Dedifferentiated amniotic fluid mesenchymal stem cell (primary cell): ENCODE measurements around the gene SALL2.
"Not testable (repeated sequence)": the region's sequence is repeated elsewhere in the genome, so short reads cannot be mapped to it uniquely, and the experiment has no call there.

Experiments used
- DNase-seq: peaks from one replicate; pipeline ENCODE4 v3.0.0-alpha.2; 2016; ENCODE audit errors: extremely low spot score

SALL2 gene

GRCh38 chr14:21525962-21526671, at the start of gene SALL2:
SALL2 (minus strand) TSS chr14:21526346; CDS start chr14:21526127, 219 bp downstream.
- DNase-seq: peak; percentile 21

DNA sequence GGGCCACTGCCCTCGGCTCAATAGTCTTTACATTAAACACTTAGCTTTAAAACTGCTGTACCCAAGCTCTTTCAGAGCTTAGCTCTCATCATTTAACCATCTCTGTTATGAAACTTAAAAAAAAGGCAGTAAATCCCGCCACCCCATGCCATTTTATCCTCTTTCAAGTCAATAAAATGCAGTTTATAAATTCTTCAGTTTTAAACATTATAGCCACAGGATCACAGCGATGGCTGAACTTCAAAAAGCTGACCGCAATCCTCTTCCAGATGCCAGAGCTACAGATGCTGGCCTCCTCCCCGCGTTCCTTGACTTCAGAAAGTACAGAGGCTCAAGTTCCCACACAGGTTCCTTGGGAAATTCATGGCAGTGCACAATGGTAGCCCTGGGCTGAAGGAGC, 49.5 kb upstream of the SALL2 start:
- no peak for DNase-seq

DNA sequence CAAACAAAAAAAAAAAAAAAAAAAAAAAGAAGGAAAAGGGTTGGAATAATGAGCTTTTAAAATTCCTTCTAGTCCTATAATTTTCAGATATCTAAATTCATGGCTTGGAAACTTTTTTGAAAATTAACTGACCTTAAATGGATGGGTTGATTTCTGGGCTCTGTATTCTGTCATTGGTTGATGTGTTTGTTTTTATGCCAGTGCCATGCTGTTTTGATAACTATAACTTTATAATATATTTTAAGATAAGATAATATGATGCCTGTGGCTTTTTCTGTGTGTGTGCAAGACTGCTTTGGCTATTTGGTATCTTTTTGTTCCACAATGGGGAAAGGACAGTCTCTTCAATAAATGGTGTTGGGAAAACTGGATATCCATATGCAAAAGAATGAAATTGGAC, 46.5 kb upstream of the SALL2 start:
- no peak for DNase-seq

GRCh38 chr14:21558703-21559170, 32.6 kb upstream of the SALL2 start:
- DNase-seq: no peak

DNA sequence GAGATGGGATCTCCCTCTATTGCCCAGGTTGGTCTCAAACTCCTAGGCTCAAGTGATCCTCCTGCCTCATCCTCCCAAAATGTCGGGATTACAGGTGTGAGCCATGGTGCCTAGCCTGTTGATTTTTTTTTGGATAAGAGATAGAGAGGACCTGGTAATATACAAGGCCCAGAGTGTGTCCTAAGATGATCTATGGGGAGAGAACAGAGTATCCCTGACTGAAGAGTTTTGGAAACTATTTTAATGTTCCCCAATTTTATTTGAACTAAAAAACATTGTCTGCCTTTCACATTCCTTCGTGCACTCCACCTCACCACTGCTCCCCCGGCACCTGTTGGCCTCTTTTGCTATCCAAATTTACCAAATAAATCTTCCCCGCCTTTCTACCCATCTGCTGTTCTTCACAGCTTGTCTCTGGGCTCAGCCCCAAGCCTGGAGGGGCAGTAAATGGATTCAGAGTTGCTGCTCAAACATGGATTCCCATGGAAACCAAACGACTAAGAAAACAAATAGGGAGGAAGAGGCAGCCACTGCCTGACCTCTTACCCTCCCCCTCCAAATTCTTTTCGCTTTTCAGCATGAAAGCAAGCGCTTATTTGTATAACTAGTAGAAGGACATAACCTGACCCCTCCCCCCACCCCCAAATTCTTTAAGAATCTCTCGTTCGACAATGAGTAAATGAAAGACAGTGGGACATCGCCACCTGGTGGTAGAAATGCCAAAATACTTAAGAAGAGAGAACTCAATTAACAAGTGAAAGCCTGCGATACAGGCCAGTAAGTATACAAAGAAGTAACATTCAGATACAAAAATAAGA, 31.1 kb upstream of the SALL2 start:
- DNase-seq: peak; percentile 89

DNA sequence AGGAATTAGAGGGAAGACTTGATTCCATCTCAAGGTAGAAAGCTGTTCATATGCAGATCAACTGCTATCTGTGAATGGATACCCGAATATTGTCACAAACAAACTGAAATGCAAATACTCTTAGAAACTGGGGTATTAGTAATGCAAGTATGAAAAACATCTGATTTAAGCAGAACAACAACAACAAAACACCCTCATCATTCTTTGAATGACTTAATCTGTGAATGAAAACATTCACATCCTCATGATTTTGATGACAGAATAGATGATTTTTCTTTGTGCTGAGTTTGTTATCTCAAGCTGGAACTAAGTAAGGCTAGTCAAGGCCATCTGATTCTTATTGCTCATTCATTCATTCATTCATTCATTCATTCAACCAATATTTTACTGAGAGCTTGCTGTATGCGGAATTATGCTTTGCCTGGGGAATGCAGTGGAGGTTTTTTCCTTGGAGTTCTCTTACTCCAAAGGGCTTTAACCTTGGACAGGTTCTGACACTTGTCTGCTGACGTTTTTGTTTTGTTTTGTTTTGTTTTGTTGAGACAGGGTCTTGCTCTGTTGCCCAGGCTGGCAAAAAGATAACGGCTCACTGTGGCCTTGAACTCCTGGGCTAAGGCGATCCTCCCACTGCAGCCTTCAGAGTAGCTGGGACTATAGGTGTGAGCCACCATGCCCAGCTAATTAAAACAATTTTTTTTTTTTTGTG, 30.4 kb upstream of the SALL2 start:
- no peak for DNase-seq

- DNase-seq: no peak
Measured at GRCh38 chr14:21553266-21553665, 27.1 kb upstream of the SALL2 start.

DNA sequence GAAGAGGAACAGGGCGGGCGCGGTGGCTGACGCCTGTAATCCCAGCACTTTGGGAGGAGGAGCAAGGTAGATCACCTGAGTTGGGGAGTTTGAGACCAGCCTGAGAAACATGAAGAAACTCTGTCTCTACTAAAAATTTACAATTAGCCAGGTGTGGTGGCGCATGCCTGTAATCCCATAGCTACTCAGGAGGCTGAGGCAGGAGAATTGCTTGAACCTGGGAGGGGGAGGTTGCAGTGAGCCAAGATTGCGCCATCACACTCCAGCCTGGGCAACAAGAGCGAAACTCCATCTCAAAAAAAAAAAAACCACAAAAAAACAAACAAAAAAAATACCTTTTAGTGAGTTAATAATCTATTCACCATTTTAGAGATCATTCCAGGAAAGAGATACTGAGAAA, 18.4 kb upstream of the SALL2 start:
- not testable (repeated sequence) for DNase-seq

GRCh38 chr14:21543963-21544362, 17.8 kb upstream of the SALL2 start:
- no peak for DNase-seq

DNA sequence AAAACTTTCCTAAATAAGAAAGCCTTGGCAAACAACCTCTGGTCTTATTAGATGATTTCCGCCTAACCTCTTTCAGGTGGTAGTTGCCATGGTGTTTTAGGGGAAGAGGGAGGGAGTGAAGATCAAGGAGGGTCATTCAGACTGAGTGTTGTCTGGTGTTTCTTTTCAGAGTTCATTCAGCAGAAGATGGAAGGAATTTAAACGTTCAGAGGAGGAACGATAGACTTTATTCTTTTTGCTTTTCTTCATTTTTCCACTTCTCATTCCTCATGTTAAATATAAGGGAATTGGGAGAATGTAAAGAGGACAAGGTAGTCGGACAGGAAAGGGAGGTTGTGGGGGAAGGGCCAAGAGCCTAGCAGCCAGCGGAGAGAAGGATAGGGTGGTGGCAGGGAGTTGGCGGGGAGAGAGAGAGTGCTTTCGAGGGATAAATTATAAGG, 17.4 kb upstream of the SALL2 start:
- no peak for DNase-seq

- DNase-seq: no peak
Measured at GRCh38 chr14:21541413-21542074, 15.4 kb upstream of the SALL2 start.

- no peak for DNase-seq
Measured at GRCh38 chr14:21539189-21539940, 13.2 kb upstream of the SALL2 start.

DNA sequence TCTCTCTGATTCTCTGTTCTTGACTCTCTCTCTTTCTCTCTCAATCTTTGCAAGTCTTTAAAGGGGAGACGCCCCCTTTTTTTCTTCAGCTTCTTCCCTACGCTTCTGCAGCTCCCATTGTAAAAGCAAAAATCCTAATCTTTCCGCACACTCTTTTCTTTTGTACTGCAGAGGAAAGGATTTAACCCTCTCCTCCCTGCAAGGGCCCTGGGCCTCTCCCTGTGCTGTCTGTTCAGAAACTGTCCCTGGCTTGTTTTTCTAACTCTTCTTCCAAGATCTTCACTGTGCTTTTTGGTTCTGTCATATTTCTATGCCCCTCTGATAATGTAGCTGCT, 10.9 kb upstream of the SALL2 start:
- DNase-seq: no peak

DNA sequence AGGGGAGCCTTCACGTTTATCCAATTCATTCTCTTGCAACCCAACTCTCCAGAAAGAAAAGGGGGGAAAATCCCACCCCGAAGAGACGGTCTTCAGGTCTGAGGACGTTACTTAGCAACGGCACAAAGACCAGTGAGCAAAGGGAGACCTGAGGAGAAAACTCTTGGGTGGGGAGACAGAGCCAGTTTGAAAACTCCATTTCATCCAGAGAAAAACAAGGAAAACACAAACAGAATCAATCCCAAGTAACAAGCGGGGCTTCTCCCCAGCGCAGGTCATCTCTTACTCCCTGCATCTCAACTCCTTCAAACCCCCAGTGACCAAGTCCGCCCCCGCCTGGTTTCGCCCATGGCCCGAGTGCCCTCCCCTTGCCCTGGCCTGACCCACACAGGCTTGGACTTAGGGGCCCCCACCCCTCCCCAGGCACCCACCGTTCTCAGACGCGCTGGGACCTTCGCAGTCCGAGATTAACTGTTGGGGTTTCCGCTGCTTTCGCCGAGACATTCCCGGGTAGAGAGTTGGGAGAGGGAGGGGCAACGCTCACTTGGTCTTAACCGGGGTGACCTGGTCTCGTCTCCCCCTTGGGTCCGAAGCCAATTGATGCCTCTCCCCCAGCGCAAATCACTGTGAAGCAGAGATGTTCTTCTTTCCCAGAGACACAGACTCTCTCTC, 10.4 kb upstream of the SALL2 start:
- DNase-seq: no peak

GRCh38 chr14:21535545-21536417, 9.6 kb upstream of the SALL2 start:
- no peak for DNase-seq

DNA sequence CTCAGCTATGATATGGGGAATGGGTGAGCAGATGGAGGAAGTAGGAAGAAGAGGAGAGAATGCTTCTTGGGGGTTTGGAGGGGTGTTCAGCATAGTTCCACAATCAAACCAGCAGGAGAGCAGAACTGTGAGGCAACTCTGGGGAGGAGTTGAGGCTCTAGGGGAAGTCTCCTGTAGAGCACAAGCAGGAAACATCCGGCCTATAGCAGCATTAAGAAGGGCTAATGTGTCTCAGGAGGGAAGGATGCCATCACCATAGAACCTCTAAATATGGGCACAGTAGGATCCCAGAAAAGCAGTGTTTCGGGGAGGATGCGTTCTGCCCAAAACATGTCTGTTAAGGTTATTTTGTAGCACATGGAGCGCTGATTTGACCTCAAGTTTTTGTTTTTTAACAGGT, 8.4 kb upstream of the SALL2 start:
- DNase-seq: no peak

DNA sequence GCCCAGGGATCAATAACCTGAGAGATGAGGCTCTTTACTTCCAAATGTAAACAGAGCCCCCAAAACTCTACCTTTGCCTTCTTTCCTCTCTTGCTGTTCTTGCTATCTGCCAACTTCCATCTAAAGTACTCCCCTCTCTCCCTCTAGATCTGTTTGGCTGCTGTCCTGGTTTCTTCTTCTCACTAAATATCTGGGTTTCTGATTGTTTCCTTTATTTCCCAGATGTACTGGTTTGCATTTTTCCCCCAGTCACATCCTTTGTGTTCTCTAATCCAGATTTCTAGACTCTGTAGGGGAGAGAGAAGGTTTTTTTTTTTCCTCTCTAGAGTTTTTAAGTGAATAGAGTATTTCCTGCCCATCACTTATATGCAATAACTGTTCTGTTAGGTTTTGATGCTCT, 7.1 kb upstream of the SALL2 start:
- DNase-seq: no peak

DNA sequence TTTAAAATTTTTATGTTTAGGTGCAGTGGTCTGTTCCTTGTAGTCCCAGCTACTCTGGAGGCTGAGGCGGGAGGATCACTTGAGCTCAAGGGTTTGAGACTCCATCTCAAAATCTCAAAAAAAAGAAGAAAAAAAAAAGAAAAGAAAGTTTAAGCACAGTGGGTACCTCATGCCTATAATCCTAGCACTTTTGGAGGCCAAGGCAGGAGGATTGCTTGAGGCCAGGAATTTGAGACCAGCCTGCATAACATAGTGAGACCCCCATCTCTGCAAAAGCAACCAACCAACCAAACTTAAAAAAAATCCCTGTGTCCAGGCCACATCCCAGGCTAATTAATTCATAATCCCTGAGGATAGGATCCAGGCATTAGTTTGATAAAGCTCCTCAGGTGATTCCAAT, 3.4 kb upstream of the SALL2 start:
- DNase-seq: no peak
